Measurements from ENCODE around the gene PDZK1IP1. TPM values are rescaled to one million over a fixed set of nuclear protein-coding genes. Genes with fewer than 3 reads are reported as not detected.

The PDZK1IP1 gene
- total and polyA plus RNA-seq, 2 of the 4 experiments (the other 2 are of a cell fraction) = not detected

GRCh38 chr1:47212636-47213229 is 22.9 kb upstream of the PDZK1IP1 start:
- no peak overlapping the region for H3K56ac ChIP-seq (ENCODE audit: extremely low read depth, insufficient read depth, low read length)

More at GRCh38 chr1:47212636-47213229, 22.9 kb upstream of the PDZK1IP1 start:
- Histone ChIP-seq H4K20me1 (ENCODE audit: insufficient read depth, low read length) (no peaks in the 10 kb centered on the region), H2BK5ac (ENCODE audit: low read depth, low read length, poor library complexity, severe bottlenecking) (no peak overlapping the region), H3K18ac (ENCODE audit: low read depth, low read length) (no peak overlapping the region), H2BK20ac (ENCODE audit: low read depth, low read length) (no peak overlapping the region), H3K27ac (ENCODE audit: insufficient read depth, low read length) (no peak overlapping the region), H3K4me3 (ENCODE audit: insufficient read depth, low read depth, low read length) (no peak overlapping the region), H3K4me1 (ENCODE audit: control insufficient read depth, insufficient read depth, low read length) (no peaks in the 10 kb centered on the region), H3K9me3 (ENCODE audit: control insufficient read depth, insufficient read depth, low read length) (no peaks in the 10 kb centered on the region), H3K36me3 (ENCODE audit: control insufficient read depth, insufficient read depth, low read length) (no peaks in the 10 kb centered on the region), H3K27me3 (ENCODE audit: control insufficient read depth, insufficient read depth, low read length) (peaks cover 17% of the 10 kb centered on the region), H4K91ac (ENCODE audit: insufficient read depth, low read depth, low read length) (no peak overlapping the region), H2AFZ (replicated peaks; ENCODE audit: low read length, poor library complexity) (no peak overlapping the region), H3K23ac (ENCODE audit: low read depth, low read length) (no peak overlapping the region), H2AK5ac (ENCODE audit: low read depth, low read length) (no peak overlapping the region), H2AK9ac (replicated peaks; ENCODE audit: low read depth, low read length, poor library complexity) (no peak overlapping the region), H2BK15ac (ENCODE audit: low read depth, low read length) (no peak overlapping the region), H3K4ac (ENCODE audit: low read depth, low read length) (no peak overlapping the region), H3K9me1 (ENCODE audit: insufficient read depth, low read length) (no peaks in the 10 kb centered on the region), H4K8ac (ENCODE audit: low read depth in 2 of 2, low read length in 2 of 2) (no peak overlapping the region), H3K4me2 (ENCODE audit: low read depth, low read length) (no peak overlapping the region), H3K79me1 (ENCODE audit: low read depth in 1 of 2, low read length in 2 of 2) (no peaks in the 10 kb centered on the region), H2BK120ac (ENCODE audit: low read depth, low read length) (no peak overlapping the region), H4K5ac (ENCODE audit: low read depth, low read length) (no peak overlapping the region), H3K9ac (ENCODE audit: low read depth, low read length) (no peak overlapping the region), H3K14ac (replicated peaks; ENCODE audit: low read depth, low read length) (no peak overlapping the region)
- intact Hi-C loops (cut with micrococcal nuclease) = no loop called here
- ATAC-seq (ENCODE audit: low read depth) (no peak), DNase-seq (no peak)
- BruUV-seq (replicated peaks) = no TSS peak
- TF ChIP-seq RAD21 (IDR thresholded peaks at IDR 0.05; ENCODE audit: low read length) (no peak), CTCF (conservative IDR thresholded peaks at IDR 0.05; ENCODE audit: low read depth, low read length) (no peak), CEBPB (IDR thresholded peaks at IDR 0.05; ENCODE audit: low read depth, low read length) (no peak), RFX5 (IDR thresholded peaks at IDR 0.05; ENCODE audit: low read depth, low read length) (no peak), MAFK (IDR thresholded peaks at IDR 0.05; ENCODE audit: low read depth, low read length) (no peak), CHD1 (IDR thresholded peaks at IDR 0.05; ENCODE audit: low read depth, low read length) (no peak)
- POLR2A ChIA-PET (ENCODE audit: unreplicated experiment) = no interaction called here
- CTCF ChIA-PET = no interaction called here
- dilution Hi-C loops (cut with HindIII; ENCODE audit: low sequenced_read_pairs, unreplicated experiment) = no loop called here
- in situ Hi-C loops (cut with MboI; ENCODE audit: low sequenced_read_pairs) = no loop called here
- 55% methylated on average over 2 of the region's 4 CpGs; no CpG with 5 or more reads in 1 of the 2 experiments for WGBS, 2 experiments (ENCODE audit: extremely low coverage in 2 of 2, insufficient read length in 1 of 2)
